GM18951 (cell line): ENCODE measurements around the gene ANKMY1.

Experiments
- POLR2A ChIP-seq: IDR thresholded peaks from 4 replicates; pipeline ENCODE4 v1.6.1; 2011; ENCODE audit warnings: mild to moderate bottlenecking; ENCODE audit not compliant: insufficient read length, insufficient read depth; ENCODE audit errors: extremely low read depth
- in situ Hi-C: fragments of 300-500 bp; cut with MboI; formaldehyde crosslinking; loops from one replicate; pipeline ENCODE4 v1.12.0; 2022; ENCODE audit warnings: low sequenced_read_pairs, mixed read lengths, inconsistent platforms; ENCODE audit not compliant: unreplicated experiment

Gene ANKMY1

DNA sequence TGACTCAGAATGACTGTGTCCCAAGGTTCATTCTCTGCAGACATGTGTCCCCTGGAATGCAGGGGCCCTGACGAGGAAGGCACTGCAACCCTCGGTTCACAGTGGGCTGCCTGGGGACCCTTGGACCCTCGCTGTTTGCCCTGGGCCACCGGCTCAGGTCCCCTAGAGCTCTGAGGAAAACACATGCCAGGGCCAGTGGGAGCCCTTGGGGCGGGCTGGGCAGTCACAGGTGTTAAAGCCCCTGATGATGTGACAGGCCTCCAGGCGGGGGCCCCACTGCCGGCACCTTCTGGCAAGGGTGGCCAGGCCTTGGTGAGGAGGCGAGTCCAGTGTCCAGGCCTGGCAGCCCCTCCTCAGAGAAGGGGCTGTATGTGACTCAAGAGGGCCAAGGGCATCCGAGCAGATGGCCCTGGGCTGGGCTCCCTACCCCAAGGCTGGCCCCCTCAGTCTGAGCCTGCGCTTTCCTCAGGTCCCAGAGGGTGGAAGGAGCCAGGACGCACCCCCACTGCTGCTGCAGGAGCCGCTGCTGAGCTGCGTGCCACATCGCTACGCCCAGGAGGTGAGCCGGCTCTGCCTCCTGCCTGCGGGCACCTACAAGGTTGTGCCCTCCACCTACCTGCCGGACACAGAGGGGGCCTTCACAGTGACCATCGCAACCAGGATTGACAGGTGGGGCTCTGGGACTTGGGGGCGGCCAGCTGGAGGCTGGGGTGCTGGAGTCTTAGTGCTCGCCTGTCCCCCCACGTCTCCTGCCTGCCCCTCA, 39.8 kb upstream of the ANKMY1 start:
- in situ Hi-C loops, result no loop called here
- TF ChIP-seq POLR2A, result no peak

DNA sequence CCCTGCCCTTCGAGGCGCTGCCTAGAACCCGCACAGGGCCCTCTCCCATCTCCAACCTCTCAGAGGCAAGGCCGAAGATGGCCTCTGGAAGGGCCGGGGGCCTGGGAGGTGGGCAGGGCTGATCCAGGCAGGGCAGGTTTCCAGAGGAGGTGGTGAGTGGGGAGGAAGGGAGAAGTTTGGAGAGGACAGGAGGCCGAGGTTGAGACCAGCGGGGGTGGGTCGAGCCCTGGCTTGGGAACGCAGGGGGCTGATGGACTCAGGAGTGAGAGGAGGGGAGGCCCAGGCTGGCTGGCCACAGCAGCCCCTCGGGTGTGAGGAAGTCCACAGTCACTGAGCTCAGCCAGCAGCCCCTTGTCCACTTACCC, 39.2 kb upstream of the ANKMY1 start:
- no peak for TF ChIP-seq POLR2A
- in situ Hi-C loops, result no loop called here

DNA sequence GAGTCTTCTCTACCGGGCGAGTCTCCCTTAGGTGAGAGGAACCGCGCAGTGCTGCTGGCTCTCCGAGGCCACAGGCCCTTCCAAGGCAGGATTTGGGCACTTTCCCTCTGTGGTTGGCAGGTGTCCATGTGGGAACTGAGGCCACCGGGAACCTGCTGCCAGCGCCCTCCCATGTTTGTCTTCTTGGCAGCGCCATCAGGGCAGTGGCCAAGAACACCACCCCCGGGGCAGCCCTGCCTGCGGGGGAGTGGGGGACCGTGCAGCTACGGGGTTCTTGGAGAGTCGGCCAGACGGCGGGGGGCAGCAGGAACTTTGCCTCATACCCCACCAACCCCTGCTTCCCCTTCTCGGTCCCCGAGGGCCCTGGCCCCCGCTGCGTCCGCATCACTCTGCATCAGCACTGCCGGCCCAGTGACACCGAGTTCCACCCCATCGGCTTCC, 38.7 kb upstream of the ANKMY1 start:
- in situ Hi-C loops, result no loop called here
- TF ChIP-seq POLR2A, result no peak

DNA sequence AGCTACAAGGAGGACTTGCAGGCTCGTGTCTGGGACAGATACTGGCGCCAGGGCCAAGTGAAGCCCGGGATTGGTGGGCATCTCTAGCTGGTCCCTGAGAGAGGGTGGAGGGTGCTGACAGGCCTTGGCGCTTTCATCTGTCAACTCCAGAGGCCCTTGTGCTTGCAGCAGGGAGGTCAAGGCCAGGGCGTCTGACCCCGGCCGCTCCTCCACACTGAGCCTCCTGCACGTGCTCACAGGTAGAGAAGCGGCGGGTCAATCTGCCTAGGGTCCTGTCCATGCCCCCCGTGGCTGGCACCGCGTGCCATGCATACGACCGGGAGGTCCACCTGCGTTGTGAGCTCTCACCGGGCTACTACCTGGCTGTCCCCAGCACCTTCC, 38.3 kb upstream of the ANKMY1 start:
- in situ Hi-C loops, result no loop called here
- TF ChIP-seq POLR2A, result no peak

DNA sequence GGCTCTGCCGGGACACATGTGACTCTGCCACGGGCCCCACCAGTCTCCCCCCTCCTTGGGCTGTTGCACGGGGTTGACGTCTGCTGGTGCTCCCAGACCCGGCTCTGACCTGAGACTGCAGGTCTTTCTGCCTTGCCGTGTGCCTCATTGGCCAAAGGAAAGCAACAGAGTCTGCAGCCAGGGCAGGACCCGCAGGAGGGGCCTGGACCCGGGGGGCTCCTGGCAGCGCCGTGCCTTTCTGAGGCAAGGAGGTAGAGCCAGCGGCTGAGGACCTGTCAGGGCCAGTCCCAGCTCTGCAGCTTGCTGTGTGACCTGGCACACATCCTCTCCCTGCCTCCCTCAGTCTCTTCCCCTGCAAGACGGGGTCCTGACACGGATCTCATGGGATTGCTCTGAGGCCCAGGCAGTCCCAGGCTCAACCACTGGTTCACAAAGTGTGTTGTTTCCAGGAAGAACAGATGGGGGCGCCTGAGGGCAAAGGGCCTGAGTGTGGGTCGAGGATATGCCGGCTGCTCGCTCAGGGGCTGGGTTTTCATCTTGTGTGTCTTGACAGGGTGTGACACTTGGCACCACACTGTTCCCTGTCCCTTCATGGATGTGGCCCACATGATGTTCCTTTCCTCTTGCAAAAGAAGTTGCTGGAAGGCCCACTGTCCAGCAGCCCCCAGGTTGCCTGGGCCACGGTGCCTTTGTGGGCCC, 37.7 kb upstream of the ANKMY1 start:
- in situ Hi-C loops, result no loop called here
- no peak for TF ChIP-seq POLR2A

DNA sequence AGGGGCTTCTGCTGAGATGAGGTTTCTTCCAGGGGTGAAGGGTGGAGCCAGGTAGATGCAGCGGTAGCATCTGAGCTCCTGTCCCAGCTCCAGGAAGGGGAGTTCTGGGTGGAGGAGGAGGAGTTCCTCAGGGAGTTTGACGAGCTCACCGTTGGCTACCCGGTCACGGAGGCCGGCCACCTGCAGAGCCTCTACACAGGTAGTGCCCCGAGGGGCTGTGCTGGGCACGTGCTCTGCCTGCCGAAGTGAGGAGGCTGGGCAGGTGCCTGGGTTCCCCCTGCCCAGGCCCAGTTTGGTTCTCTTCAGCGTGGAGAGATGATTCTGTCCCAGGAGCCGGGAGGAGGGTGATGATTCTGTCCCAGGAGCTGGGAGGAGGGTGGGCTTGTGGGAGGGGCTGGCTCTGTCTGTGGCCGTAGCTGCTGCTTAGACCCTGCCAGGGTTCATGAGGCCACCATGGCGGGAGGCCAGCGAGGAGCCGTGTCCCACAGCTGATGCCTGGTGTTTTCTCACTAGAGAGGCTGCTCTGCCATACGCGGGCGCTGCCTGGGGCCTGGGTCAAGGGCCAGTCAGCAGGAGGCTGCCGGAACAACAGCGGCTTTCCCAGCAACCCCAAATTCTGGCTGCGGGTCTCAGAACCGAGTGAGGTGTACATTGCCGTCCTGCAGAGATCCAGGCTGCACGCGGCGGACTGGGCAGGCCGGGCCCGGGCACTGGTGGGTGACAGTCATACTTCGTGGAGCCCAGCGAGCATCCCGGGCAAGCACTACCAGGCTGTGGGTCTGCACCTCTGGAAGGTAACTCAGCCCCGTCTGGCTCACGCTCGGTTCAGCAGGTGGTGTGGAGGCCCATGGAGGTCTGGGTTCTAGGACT, 37.0 kb upstream of the ANKMY1 start:
- in situ Hi-C loops, result no loop called here
- no peak for TF ChIP-seq POLR2A

DNA sequence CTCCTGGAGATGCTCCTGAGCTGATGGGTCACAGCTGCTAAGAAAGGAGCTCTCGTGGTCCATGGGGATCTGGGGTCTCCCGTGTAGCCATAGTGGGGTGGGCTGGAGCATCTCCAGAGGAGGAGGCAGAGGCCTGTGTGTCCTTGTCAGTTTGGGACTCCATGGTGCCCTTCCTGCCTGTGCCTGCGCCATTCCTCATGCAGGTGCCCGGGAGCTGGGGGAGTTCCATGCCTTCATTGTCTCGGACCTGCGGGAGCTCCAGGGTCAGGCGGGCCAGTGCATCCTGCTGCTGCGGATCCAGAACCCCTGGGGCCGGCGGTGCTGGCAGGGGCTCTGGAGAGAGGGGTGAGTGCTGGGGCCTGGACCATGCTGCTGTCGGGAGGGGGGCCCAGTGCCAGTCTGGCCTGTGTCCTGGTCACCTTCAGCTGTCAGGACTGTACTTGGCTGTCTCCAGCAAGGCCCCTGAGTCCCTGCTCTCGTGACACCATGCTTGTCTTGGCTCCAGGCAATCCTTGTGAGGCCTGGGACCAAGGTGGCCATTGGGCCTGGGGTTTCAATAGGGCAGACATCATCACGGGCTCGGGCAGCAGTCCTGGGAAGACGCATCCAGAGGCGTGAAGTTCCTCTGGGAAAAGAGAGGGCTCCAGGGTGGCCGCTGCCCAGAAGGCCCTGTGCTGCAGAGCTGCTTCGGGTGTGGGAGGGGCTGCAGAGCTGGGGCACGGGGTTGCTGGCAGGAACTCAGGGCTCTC, 36.1 kb upstream of the ANKMY1 start:
- TF ChIP-seq POLR2A, result no peak
- in situ Hi-C loops, result no loop called here

DNA sequence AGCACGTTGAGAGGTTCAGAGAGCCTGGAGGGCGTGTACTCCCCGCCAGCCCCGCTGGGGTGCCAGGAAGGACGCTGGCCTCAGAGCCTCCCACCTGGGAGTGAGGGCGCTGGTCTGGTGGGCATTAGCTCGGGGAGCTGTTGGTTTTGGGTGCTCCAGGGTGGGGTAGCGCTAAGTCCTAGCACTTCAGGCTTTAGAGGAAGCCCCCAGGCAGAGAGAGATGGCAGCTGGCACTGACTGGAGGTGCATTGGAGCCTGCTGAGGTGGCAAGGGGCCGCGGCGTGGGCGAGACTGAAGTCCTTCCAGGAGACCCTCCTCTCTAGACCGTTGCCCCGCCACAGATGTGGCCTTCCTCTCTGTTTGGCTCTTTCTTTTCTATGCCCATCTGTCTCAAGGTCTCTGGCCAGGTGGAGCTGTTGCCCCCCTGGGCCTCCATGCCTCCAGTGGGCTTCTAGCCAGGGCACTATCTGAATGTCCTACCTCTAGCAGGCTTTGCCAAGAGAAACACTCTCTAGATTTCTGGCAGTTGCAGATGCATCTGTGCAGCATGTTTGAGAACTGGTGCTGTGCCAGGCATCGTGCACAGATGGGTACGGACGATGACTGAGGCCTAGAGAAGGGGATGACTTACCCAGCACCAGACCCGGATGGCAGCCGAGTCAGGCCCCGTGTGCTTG, 35.4 kb upstream of the ANKMY1 start:
- in situ Hi-C loops, result no loop called here
- no peak for TF ChIP-seq POLR2A

DNA sequence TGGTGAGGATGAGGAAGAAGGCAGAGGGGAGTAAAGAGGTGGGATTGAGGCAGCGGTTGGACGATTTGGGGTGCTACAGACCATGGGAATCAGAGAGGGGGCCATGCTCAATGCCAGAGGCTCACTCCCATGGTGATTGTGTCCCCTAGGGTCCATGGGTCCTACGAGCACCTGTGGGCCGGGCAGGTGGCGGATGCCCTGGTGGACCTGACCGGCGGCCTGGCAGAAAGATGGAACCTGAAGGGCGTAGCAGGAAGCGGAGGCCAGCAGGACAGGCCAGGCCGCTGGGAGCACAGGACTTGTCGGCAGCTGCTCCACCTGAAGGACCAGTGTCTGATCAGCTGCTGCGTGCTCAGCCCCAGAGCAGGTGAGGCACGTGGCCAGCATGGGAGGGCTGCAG, 34.0 kb upstream of the ANKMY1 start:
- TF ChIP-seq POLR2A, result no peak
- in situ Hi-C loops, result no loop called here

DNA sequence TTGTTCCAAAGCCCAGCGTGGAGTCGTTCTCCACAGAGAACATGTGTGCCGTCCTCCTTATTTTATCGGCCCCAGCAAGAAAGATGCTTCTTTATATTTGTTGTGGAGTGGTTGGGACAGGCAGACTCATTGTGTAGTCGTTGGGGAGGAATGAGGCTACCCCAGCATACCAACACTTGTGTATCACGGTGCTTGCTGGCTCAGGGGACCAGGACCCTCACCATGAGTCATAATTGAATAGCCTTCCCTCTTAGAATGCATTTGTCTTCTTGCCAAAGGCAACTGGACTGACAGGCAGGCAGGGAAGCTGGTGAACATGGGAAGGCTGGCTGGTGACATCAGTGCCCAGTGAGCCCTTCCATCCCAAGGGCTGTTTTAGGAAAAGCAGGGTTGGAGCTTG, 33.4 kb upstream of the ANKMY1 start:
- in situ Hi-C loops, result no loop called here
- no peak for TF ChIP-seq POLR2A

DNA sequence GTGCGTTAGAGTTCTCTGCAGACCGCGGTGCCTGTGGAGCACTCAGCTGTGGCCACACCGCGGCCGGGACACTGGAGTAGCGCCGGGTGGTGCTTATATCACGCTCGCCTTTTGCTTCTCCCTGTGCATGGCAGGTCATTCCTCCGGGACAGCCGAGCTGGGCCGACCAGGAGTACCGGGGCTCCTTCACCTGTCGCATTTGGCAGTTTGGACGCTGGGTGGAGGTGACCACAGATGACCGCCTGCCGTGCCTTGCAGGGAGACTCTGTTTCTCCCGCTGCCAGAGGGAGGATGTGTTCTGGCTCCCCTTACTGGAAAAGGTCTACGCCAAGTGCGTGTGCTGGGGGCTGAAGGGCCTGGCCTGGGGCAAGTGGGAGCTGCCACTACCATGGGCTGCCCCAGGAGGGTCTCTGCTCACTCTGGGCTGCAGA, 32.9 kb upstream of the ANKMY1 start:
- in situ Hi-C loops, result no loop called here
- no peak for TF ChIP-seq POLR2A

DNA sequence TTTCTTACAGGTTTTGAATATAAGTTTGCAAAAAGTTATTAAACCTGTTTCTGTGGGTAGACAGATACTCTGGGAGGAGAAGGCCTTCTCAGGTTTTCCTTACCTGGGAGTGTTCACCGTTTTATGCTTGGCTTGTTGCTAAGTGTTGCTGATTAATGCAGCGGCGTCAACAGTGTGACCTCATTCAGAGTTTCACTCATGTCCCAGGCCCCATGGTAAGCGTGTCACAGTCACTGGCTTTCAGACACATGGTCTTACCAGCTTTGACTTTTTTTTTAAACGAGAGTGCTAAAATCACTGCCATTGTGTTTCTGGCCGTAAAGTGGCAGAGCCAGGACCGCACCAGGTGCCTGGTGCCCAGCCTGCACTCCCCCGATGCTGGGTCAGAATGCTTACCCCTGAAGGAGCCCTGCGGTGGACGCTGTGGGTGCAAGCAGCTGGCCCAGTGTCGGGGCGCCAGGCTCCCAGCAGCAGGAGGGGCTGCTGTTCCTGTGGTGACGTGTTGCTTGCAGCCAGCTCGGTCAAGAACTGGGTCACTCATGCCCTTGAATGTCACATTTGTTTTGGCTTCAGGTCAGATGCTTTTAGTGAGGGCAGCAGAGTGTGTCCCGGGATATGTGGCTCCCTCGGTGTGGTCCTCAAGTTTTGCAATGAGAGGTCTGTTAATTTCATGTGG, 32.2 kb upstream of the ANKMY1 start:
- in situ Hi-C loops, result no loop called here
- TF ChIP-seq POLR2A, result no peak
